Neural cell (in vitro differentiated cells): ENCODE data around the gene RBM39.

ENCODE experiments used
- CTCF ChIP-seq: fragments of 450-650 bp; IDR thresholded peaks from 2 replicates; pipeline ENCODE4 v1.5.1; 2014; ENCODE audit warnings: antibody characterized with exemption, mild to moderate bottlenecking, moderate library complexity; ENCODE audit not compliant: poor library complexity, severe bottlenecking
- EZH2 ChIP-seq: fragments of 200-600, 300-800 bp; shearing (Covaris generic), sonication (generic); IDR thresholded peaks from 2 replicates; pipeline ENCODE4 v1.6.1; 2014; ENCODE audit warnings: antibody characterized with exemption, low read length, borderline replicate concordance, mild to moderate bottlenecking; ENCODE audit not compliant: insufficient read depth, poor library complexity, severe bottlenecking
- POLR2AphosphoS5 ChIP-seq: IDR thresholded peaks from 2 replicates; pipeline ENCODE4 v1.6.1; 2012

DNA sequence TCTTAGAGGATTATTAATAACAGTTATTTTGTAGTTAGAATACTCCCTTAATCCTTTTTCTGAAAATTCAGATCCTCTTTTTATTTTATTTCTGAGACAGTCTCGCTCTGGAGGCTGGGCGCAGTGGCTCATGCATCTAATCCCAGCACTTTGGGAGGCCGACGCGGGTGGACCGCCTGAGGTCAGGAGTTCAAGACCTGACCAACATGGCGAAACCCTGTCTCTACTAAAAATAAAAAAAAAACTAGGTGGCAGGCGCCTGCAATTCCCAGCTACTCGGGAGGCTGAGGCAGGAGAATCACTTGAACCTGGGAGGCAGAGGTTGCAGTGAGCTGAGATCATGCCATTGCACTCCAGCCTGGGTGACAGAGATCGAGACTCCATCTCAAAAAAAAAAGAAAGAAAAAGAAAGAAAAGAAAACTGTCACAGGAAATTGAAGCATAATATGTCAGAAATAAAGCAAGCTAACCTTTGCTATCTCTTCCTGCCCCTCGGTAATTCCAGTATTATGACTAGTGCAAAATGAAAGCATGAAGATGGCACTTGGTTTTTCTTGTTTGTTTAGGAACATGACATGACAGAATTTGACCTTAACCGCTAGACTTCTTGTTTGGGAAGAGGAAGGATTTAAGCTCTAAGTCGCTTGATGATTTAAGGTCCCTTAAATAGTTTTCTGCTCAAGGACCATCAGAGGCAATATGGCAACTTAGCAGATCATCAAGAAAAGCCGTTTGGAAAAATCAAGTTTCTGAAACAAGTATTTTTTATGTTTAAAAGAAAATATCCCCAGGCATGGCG lies 1.8 kb upstream of the RBM39 start:
- no peak for TF ChIP-seq CTCF
- no peak for TF ChIP-seq POLR2AphosphoS5
- TF ChIP-seq EZH2, result no peak
